Measurements from ENCODE around the gene PPIL4.
"Not testable (repeated sequence)": the region's sequence is repeated elsewhere in the genome, so short reads cannot be mapped to it uniquely, and the experiment has no call there.

Gene PPIL4

DNA sequence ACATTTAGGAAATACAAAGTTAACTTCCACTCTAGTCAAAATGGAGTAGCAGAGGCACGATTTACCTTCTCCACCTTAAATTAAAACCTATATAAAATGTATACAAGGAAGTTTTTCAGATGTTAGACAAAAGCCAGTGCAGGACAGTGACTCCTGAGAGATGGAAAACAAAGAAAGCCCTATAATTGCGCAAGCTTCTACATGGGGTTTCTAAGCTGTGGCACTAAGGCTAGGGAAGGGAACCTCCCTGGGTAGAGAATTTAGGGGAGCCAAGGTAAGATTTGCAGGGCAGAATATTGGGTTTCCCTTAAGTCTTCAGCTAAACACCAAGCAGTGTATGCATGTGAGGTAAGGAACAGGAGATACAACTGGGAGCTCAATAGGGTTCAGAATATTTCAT, 42.6 kb downstream of the PPIL4 start:
- H3K36me3 ChIP-seq (ENCODE audit: control insufficient read depth, insufficient read depth, low read length) = no peaks in the 10 kb centered on the region; the same call in 1 of the 2 replicates
- no peaks in the 10 kb centered on the region for H3K27me3 ChIP-seq (replicated peaks; ENCODE audit: control insufficient read depth, insufficient read depth, low read length)
- TF ChIP-seq, protein P1, sequence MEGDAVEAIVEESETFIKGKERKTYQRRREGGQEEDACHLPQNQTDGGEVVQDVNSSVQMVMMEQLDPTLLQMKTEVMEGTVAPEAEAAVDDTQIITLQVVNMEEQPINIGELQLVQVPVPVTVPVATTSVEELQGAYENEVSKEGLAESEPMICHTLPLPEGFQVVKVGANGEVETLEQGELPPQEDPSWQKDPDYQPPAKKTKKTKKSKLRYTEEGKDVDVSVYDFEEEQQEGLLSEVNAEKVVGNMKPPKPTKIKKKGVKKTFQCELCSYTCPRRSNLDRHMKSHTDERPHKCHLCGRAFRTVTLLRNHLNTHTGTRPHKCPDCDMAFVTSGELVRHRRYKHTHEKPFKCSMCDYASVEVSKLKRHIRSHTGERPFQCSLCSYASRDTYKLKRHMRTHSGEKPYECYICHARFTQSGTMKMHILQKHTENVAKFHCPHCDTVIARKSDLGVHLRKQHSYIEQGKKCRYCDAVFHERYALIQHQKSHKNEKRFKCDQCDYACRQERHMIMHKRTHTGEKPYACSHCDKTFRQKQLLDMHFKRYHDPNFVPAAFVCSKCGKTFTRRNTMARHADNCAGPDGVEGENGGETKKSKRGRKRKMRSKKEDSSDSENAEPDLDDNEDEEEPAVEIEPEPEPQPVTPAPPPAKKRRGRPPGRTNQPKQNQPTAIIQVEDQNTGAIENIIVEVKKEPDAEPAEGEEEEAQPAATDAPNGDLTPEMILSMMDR (IDR thresholded peaks at IDR 0.05; ENCODE audit: insufficient read depth, low read length, poor library complexity, severe bottlenecking) = no peak
- DNase-seq (ENCODE audit: extremely low read depth, insufficient read length) = no peak
- H3K4me3 ChIP-seq (replicated peaks; ENCODE audit: low read depth, low read length) = no peak overlapping the region

DNA sequence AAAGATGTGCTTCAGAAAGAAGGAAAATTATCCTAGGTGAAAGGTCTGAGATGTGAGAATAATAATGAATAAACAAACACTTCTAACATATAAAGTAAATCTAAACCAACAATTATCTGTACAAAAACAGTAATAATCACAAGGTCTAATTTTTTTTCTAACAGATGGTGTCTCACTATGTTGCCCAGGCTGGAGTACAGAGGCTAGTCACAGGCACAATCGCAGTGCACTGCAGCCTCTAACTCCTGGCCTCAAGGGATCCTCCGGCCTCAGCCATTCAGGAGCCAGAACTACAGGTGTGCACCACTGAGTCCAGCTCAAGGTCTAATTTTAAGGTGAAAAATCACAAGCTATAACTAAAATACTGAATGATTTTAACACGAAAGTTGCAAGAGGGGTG, 44.1 kb downstream of the PPIL4 start:
- TF ChIP-seq, protein P1 (IDR thresholded peaks at IDR 0.05; ENCODE audit: insufficient read depth, low read length, poor library complexity, severe bottlenecking) = no peak
- H3K27me3 ChIP-seq (replicated peaks; ENCODE audit: control insufficient read depth, insufficient read depth, low read length) = no peaks in the 10 kb centered on the region
- H3K36me3 ChIP-seq (ENCODE audit: control insufficient read depth, insufficient read depth, low read length) = no peaks in the 10 kb centered on the region; the same call in 1 of the 2 replicates
- DNase-seq (ENCODE audit: extremely low read depth, insufficient read length) = no peak
- H3K4me3 ChIP-seq (replicated peaks; ENCODE audit: low read depth, low read length) = no peak overlapping the region

DNA sequence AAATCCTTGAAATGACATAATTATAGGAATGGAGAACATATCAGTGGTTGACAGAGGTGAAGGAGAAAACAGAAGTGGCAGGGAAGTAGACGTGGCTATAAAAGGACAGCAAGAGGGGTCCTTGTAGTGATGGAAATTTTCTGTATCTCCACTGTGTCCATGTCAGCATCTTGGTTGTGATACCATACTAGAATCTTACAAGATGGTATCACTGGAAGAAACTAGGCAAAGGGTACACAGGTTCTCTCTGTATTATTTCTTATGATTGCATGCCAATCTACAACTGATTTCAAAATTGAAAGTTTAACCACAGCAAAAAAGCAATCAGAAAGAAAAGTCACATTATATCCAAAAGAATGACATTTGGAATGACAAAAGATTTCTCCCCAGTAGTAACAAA, 44.6 kb downstream of the PPIL4 start:
- TF ChIP-seq, protein P1 (IDR thresholded peaks at IDR 0.05; ENCODE audit: insufficient read depth, low read length, poor library complexity, severe bottlenecking) = no peak
- DNase-seq (ENCODE audit: extremely low read depth, insufficient read length) = no peak
- Histone ChIP-seq H3K27me3 (replicated peaks; ENCODE audit: control insufficient read depth, insufficient read depth, low read length) (no peaks in the 10 kb centered on the region), H3K36me3 (ENCODE audit: control insufficient read depth, insufficient read depth, low read length) (no peaks in the 10 kb centered on the region; the same call in 1 of the 2 replicates), H3K4me3 (replicated peaks; ENCODE audit: low read depth, low read length) (no peak overlapping the region)

DNA sequence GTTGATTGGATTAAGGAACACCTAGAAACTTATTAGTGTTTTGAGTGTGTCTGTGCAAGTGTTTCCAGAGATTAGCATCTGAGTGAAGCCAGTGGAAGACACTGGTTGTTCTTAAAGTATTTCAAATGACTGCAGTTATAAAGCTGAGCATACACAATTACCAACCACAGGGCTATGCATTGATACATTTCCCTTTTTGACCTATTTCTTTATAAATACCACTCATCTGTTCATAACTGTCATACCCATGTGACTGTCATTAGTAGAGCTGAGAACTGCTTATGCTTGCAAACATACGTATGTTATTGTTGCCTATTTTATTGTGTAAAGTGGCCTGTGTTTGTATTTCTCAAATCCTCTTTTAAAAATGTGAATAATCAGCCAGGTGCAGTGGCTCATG, 45.7 kb downstream of the PPIL4 start:
- DNase-seq (ENCODE audit: extremely low read depth, insufficient read length) = no peak

DNA sequence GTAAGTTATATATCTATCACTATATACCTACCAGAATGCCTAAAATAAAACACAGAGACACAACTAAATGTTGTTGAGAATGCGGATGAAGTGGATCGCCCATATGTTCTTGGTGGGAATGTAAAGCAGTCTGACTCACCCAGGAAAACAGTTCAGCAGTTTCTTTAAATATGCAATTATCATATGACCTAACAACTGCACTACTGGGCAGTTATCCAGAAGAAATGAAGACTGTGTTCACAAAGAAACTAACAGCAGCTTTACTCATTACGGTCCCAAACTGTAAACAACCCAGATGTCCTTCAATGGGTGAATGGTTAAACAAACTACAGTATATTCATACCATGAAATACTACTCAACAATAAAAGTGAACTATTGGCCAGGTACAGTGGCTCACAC, 46.8 kb downstream of the PPIL4 start:
- Histone ChIP-seq H3K36me3 (ENCODE audit: control insufficient read depth, insufficient read depth, low read length) (no peaks in the 10 kb centered on the region; the same call in 1 of the 2 replicates), H3K27me3 (replicated peaks; ENCODE audit: control insufficient read depth, insufficient read depth, low read length) (no peaks in the 10 kb centered on the region), H3K4me3 (replicated peaks; ENCODE audit: low read depth, low read length) (no peak overlapping the region)
- TF ChIP-seq, protein P1 (IDR thresholded peaks at IDR 0.05; ENCODE audit: insufficient read depth, low read length, poor library complexity, severe bottlenecking) = no peak
- DNase-seq (ENCODE audit: extremely low read depth, insufficient read length) = no peak

More for the DNA sequence above, 45.7 kb downstream of the PPIL4 start:
- Histone ChIP-seq H3K27me3 (replicated peaks; ENCODE audit: control insufficient read depth, insufficient read depth, low read length) (no peaks in the 10 kb centered on the region), H3K36me3 (ENCODE audit: control insufficient read depth, insufficient read depth, low read length) (no peaks in the 10 kb centered on the region; the same call in 1 of the 2 replicates), H3K4me3 (replicated peaks; ENCODE audit: low read depth, low read length) (no peak overlapping the region)
- TF ChIP-seq, protein P1 (IDR thresholded peaks at IDR 0.05; ENCODE audit: insufficient read depth, low read length, poor library complexity, severe bottlenecking) = no peak

DNA sequence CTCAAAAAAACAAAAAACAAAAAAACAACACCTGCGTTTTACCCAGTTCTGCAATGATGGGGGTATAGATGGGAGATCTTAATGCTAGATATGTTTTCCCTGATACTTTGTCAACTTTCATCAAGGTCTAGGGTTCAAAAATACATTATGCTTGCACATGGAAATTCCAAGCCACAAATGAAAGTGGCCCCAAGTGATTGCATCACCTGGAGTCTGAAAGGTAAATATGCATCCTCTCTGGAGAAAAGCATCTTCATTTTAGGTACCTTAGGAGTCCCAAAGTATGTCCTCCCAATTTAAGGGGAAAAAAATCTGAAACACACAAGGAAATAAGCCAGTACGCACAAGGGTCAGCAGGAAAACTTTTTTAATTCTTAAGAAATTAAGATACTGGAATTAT, 48.5 kb downstream of the PPIL4 start:
- no peak for DNase-seq (ENCODE audit: extremely low read depth, insufficient read length)
- Histone ChIP-seq H3K36me3 (ENCODE audit: control insufficient read depth, insufficient read depth, low read length) (no peaks in the 10 kb centered on the region), H3K27me3 (replicated peaks; ENCODE audit: control insufficient read depth, insufficient read depth, low read length) (no peaks in the 10 kb centered on the region), H3K4me3 (replicated peaks; ENCODE audit: low read depth, low read length) (no peak overlapping the region)
- TF ChIP-seq, protein P1 (IDR thresholded peaks at IDR 0.05; ENCODE audit: insufficient read depth, low read length, poor library complexity, severe bottlenecking) = no peak

DNA sequence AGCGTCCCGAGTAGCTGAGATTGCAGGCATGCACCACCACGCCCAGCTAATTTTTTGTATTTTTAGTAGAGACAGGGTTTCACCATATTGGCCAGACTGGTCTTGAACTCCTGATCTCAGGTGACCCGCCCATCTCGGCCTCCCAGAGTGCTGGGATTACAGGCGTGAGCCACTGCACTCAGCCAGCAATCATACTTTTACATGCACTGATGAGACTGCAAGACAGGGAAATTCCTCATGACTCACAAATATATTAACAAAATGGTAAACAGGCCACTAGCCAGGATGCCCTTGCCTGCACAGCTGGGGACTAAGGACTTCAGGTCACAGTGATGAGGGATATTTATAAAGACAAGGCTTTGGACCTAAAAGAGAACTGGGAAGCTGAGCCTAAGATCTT, 49.2 kb downstream of the PPIL4 start:
- DNase-seq (ENCODE audit: extremely low read depth, insufficient read length) = not testable (repeated sequence)

DNA sequence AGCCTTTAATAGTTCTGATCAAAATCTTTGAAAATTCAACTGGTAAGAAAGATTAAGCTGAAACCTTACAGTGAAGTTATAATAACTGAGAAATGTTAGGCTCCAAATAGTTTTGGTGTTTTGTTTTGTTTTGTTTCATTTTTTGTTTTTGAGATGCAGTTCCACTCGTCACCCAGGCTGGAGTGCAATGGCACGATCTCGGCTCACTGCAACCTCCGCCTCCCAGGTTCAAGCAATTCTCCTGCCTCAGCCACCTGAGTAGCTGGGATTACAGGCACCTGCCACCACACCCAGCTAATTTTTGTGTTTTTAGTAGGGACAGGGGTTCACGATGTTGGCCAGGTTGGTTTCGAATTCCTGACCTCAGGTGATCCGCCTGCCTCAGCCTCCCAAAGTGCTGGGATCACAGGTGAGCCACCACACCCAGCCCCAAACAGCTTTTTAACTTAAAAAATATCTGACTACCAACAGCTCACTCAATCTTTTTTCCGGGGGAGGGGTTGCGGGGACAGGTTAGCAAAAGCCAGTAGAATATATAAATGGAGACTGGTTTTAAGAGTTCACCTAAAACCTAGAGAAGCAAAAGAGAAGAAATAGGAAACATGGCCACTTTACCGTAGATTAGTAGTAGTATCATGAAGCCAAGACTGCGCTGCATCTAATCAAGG, 50.4 kb downstream of the PPIL4 start:
- not testable (repeated sequence) for H3K4me3 ChIP-seq (replicated peaks; ENCODE audit: low read depth, low read length); H3K27me3 ChIP-seq (replicated peaks; ENCODE audit: control insufficient read depth, insufficient read depth, low read length); DNase-seq (ENCODE audit: extremely low read depth, insufficient read length); H3K36me3 ChIP-seq (ENCODE audit: control insufficient read depth, insufficient read depth, low read length)

More for the DNA sequence above, 49.2 kb downstream of the PPIL4 start:
- H3K36me3 ChIP-seq (ENCODE audit: control insufficient read depth, insufficient read depth, low read length); H3K27me3 ChIP-seq (replicated peaks; ENCODE audit: control insufficient read depth, insufficient read depth, low read length); H3K4me3 ChIP-seq (replicated peaks; ENCODE audit: low read depth, low read length): not testable (repeated sequence)

Data from GM06990 (cell line).